D721Med (cell line): ENCODE results near the gene DCPS.
"Not testable (repeated sequence)": the region's sequence is repeated elsewhere in the genome, so short reads cannot be mapped to it uniquely, and the experiment has no call there.

Experiments
- DNase-seq: peaks from one replicate; pipeline ENCODE4 v3.0.0; 2011; ENCODE audit warnings: low spot score; ENCODE audit not compliant: insufficient read length
- FAIRE-seq: peaks from 2 replicates; lab custom pipeline; 2011; peaks lifted over from hg19 to GRCh38; lab: Jason Lieb, UNC
- CTCF ChIP-seq: IDR thresholded peaks from 2 replicates; pipeline ENCODE4 v1.5.1; 2012; ENCODE audit warnings: mild to moderate bottlenecking, control low read depth; ENCODE audit not compliant: insufficient read depth; ENCODE audit errors: missing control alignments

Gene DCPS

DNA sequence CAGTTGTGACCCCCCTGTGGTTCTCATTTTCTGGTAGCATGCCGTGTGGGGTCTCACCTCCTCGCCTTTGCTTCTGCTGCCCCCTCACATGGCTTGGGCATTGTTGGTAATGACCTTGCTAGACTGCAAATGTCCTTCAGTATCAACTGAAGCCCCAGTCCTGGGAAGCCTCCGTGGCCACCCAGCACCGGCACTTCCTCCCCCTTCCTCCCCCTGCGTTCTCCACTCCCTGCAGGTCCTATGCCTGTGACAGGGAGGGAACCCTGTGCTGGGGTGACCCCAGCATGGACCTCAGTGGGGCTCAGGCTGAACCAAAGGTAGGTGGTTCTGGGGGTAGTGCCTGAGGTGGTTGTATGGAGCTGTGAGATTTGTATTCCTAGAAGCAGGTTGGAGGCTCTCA is 57.5 kb downstream of the DCPS start:
- no peak for DNase-seq
- TF ChIP-seq CTCF = no peak
- no peak for FAIRE-seq

GRCh38 chr11:126362879-126363655 is 59.2 kb downstream of the DCPS start:
- TF ChIP-seq CTCF = no peak
- no peak for FAIRE-seq
- DNase-seq = no peak

DNA sequence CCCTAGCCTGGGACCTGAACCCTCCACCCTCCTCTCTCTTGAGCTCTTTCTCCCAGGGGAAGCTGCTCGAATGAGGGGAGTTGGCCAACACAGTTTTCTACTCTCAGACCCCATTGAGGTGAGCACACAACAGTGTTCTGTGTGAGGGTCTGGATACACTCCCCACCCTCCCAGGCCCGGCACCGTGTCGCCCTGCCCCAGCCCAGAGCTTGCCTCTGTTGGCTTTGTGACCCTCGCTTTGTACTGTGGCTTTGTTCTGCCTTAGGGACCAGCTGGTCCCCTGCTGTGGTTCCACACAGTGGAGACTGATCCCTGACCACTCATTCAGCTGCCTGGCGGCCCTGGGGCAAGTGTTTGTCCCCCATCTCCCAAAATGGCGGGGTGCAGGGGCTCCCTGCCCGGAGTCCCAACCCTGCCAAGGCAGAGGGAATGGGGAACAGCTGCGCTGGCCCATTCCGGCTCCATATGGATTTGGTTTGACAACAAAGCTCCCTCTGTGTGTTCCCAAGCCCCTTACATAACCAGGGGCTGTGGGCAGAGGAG is 59.9 kb downstream of the DCPS start:
- no peak for TF ChIP-seq CTCF
- no peak for FAIRE-seq
- DNase-seq = no peak

- FAIRE-seq, DNase-seq: not testable (repeated sequence)
These were observed 60.9 kb downstream of the DCPS start for GRCh38 chr11:126364735-126365134.

DNA sequence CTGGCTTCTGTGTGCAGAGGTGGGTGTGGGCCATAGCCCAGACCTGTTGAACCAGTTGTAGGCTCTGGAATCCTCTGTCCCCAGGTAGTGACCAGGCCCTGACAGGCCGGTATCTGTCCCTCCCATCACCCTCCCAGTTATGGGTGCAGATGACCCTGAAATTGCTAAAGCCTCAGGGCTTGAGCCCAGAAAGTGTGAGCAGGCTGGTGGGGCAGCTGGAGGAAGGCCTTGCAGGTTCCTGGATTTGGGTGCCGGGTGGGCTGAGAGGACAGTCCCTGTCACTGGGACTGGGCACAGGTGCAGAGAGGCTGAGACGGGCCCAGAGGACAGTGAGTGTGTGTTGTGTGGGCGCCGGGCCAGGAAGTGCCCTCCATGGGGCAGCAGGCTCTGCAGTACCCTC is 61.6 kb downstream of the DCPS start:
- not testable (repeated sequence) for FAIRE-seq, DNase-seq

DNA sequence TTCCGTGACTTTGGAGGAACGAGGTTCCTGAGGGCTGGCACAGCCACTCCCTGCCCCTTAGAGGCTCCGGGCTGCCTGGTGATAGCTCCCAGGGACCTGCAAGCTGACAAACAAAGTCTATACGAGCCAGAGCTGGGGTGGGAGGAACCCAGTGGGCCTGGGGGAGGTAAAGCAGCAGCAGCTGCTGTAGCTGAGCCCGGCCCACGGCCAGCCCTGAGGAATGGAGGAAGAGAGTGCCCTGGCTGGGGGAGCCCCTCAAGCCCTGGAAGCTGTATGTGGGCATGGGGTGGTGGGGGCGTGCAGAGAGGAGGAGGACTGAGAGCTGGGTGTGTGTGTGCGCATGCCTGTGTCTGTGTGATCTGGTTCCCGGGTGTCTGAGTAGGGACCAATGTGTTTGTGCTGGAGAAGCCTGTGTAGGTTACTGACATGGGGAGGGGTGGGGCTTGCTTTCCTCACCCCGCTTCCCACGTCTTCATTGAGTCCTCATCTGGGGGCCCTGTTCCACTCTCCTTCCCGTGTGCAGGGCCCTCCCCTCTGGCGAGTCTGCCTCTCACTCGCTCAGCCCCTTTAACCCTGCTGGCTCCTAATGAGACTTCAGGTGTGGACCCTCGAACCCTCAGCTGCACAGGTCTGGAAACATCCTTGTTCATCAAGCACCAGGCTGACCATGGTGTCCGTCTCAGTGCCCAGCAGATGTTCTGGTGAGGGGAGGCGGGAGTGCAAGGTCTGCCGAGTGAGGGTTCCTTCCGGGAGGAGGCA is 62.4 kb downstream of the DCPS start:
- no peak for DNase-seq
- no peak for TF ChIP-seq CTCF

DNA sequence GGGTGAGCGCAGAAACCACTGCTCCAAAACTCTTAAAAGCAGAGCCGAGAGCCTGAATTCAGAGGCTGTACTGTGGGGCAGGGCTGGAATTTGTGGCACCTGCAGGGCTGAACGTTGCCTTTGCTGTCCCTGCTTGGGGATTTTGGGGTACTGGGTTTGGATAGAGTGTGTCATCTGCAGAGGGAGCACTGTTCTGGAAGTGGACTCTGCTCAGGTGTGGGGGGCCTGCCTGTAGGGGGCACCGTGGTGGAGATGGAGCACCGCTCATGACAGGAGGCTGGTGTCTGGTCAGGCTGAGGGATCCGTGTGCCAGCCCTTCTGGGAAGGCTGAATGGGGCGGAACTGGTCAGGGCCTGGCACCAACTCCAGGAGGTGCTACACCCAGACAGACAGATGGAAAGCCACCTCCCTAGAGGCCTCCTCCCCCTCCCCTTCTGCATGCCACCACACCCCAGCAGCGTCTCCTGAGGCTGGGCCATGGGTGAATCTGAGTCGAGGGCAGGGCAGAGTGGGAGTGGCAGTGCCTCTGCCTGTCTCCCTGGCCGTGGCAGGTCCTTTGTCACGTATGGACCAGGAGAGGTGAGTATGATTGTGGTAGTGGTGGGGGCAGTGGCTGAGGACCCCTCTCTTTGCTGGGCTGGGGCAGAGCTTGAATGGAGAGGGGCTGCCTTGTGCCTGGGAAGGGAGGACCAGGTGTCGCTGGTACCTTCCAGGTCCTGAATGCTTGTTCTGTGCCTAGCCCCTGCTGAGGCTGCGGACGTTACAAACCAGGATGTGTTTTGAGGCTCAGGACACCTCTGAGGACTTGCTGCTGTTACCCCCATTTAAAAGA is 63.2 kb downstream of the DCPS start:
- not testable (repeated sequence) for FAIRE-seq, DNase-seq

More for the DNA sequence above, 62.4 kb downstream of the DCPS start:
- FAIRE-seq = no peak

- FAIRE-seq, DNase-seq: not testable (repeated sequence)
These were observed 63.9 kb downstream of the DCPS start for GRCh38 chr11:126367806-126368205.

- FAIRE-seq, DNase-seq: not testable (repeated sequence)
These were observed 64.7 kb downstream of the DCPS start for GRCh38 chr11:126368336-126369119.
